GM19468 (cell line): ENCODE data around the gene ZNF746.
"Not testable (repeated sequence)": the region's sequence is repeated elsewhere in the genome, so short reads cannot be mapped to it uniquely, and the experiment has no call there.

ENCODE experiments used
- ATAC-seq: cut with Tn5 transposase; IDR thresholded peaks from one replicate; pipeline ENCODE4 v1.9.1; 2021; ENCODE audit warnings: mild to moderate bottlenecking, moderate library complexity, moderate number of reproducible peaks; ENCODE audit not compliant: unreplicated experiment; ENCODE audit errors: extremely low read depth

The ZNF746 gene

DNA sequence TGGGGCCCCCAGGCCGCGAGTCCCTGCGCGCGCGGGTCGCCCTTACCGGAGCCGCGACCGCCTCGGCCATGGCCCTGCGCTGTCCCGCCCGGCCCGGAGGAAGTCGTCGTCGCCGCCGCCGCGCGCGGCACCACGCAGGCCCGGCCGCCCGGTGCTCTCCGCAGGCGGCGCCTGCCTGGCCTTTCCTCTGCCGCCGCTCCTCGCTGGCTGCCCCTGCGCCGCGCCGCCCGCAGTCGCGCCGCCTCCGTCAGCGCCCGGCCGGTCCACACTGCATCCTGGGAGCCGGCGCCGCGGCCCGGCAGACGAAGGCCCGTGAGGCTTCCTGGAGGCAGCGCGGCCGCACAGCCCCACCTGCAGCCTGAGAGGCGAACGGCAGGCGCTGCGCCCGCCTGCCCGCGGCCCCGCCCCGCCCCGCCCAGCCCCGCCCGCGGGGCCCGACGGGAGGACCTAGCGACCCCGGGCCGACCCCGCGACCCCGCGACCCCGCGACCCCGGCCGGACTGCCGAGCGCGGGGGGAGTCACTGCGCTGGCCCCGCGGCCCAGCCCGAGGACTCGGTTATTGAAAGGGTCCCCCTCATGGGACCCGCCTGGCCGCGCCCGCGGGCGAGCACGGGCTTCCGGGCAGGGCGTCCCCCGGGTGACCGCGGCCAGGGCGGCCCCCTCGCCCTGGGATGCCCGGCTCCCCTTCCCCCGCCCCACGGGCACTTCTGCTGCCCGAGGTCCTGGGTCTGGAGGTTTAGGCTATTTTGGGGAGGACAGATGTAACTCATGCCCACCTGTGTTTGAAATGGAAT, at the start of gene ZNF746:
Gene ZNF746 (minus strand): TSS at position 343 of the 795 bp plus-strand sequence. CDS start 273 bp downstream, at position 70.
- peak; percentile 91 for ATAC-seq

- no peak for ATAC-seq
These were observed 49.5 kb upstream of the ZNF746 start for GRCh38 chr7:149547126-149547525.

- ATAC-seq: no peak
These were observed 48.7 kb upstream of the ZNF746 start for GRCh38 chr7:149546331-149546730.

DNA sequence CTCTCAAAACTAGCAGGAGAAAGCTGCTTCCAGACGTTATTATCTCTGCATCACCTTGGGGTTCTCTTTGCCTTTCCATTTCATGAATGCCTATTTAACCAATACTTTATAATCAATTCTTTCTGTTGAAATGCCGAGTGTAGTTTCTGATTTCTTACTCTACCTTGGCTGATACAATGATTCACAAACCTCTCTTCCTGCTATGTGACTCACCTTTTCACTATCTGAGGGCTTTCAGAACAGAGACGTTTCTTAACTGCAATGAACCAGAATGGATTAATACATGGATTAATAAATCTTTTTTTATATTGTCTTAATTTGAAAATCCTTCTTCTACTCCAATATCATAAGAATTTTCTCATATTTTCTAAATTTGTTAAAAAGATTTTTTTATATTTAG, 46.4 kb upstream of the ZNF746 start:
- ATAC-seq: no peak

DNA sequence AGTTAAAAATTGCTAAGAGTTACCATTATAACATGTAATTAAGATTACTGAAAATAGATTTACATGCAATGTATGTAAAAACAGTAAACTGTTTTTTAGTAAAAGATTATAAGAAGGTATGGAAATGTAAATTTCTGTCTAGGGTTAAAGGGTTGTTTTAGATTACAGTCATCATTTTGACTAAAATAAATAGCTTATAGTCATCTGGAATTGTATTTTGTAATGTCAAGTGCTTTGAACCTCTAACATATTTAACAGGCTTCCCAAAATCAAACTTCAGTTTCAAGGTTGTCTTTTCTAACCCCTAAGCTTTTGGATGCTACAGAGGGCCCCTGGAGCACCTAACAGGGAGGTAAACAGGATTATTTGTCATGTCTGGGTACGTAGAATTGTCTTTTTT, 35.0 kb upstream of the ZNF746 start:
- no peak for ATAC-seq

- ATAC-seq: no peak
These were observed 31.6 kb upstream of the ZNF746 start for GRCh38 chr7:149529136-149529718.

DNA sequence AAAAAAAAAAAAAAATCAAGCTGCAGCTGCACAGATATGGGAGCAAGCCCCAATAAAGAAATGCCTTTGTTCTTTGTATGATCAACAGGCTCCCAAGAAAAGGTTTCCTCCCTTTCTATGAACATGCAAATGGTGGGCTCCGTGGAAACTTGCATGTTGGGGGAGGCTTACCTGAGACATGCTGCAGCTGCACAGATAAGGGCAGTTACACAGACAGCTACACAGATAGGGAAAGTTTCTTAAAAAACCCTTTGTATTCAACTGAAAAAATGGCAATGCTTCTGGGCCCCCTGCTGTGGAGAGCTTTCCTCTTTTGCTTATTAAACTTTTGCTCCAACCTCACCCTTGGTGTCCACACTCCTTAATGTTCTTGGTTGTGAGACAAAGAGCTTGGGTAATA, 29.8 kb upstream of the ZNF746 start:
- ATAC-seq: no peak

DNA sequence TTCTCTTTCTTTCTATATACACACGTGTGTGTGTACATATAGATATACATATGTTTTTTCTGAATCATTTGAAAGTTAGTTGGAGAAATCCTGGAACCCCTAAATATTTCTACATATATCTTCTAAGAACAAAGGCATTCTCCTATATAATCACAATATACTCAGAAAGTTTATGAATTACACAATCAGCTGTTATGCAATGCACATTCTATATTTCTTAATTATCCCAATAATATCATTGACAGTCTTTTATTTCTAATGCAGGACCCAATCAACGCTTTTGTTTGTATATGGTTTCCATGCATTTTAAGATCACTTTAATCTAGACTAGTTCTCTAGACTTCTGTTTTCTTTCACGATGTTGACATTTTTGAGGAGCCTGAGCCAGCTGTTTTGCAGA, 27.7 kb upstream of the ZNF746 start:
- ATAC-seq: no peak

DNA sequence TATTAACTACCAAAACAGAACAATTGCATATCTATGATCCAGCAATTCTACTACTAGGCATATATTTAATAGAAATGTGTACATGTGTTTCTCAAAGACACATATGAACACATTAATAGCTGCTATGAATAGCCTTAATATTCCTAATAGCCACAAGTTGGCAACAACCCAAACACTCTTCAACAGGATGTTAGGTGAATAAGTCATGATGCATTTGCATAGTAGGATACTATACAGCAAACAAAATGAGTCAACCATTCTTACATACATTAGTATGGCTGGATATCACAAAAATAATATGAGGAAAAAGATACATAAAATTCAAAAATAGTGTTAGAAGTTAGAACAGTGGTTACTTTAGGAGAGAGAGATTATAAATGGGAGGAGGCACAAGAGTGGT, 26.8 kb upstream of the ZNF746 start:
- ATAC-seq: no peak

GRCh38 chr7:149510248-149510647, 12.6 kb upstream of the ZNF746 start:
- ATAC-seq: no peak

DNA sequence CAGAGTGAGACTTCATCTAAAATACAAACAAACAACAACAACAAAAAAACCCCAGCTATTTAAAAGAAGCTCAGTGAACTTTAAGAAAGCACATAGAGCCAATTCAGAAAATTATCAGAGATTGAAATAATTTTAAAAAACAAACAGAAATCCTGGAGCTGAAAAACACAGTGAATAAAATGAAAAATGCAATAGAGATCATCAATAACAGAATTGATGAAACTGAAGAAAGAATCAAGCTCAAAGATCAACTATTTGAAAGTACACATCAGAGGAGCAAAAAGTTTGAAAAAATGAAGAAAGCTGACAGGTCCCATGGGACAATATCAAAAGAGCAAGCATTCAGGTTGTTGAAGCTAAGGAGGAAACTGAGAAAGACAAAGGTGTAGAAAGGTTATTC, 12.2 kb upstream of the ZNF746 start:
- ATAC-seq: no peak

- no peak for ATAC-seq
These were observed 7.9 kb upstream of the ZNF746 start for GRCh38 chr7:149505551-149505950.

DNA sequence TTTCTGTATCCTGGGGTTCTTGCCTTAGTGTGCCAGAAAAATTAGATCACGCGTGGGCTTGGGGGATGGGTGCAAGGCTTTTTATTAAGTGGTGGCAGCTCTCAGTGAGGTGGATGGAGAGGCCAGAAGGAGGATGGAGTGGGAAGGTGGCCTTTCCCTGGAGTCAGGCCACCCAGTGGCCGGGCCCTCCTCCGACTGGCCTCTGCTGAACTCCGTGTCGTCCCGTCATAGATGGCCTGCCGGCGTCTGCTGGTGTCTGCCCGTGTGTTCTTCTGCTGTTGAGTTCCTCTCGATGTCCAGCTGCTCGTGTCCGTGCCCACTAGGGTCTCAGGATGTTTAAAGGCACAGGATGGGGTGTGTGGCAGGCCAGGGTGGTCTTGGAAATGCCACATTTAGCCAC, 4.0 kb upstream of the ZNF746 start:
- ATAC-seq: no peak

GRCh38 chr7:149500910-149501309, 3.3 kb upstream of the ZNF746 start:
- no peak for ATAC-seq

GRCh38 chr7:149500201-149500600, 2.6 kb upstream of the ZNF746 start:
- ATAC-seq: no peak

DNA sequence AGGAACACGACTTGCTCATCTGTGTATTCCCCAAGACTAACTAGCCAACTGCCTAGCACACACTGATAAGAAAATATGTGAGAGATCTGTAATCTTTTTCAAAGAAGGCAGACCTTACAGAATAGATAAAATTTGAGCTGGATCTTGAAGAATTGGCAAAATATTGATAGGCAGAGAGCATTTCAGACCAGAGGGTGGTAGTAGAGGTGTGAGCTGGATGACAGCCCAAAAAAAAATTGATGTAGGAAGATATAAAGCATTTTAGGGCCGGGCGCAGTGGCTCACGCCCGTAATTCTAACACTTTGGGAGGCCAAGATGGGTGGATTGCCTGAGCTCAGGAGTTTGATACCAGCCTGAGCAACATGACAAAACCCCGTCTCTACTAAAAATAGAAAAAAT, 1.2 kb upstream of the ZNF746 start:
- ATAC-seq: no peak

GRCh38 chr7:149496642-149497391, 792 bp downstream of the ZNF746 start:
- no peak for ATAC-seq

DNA sequence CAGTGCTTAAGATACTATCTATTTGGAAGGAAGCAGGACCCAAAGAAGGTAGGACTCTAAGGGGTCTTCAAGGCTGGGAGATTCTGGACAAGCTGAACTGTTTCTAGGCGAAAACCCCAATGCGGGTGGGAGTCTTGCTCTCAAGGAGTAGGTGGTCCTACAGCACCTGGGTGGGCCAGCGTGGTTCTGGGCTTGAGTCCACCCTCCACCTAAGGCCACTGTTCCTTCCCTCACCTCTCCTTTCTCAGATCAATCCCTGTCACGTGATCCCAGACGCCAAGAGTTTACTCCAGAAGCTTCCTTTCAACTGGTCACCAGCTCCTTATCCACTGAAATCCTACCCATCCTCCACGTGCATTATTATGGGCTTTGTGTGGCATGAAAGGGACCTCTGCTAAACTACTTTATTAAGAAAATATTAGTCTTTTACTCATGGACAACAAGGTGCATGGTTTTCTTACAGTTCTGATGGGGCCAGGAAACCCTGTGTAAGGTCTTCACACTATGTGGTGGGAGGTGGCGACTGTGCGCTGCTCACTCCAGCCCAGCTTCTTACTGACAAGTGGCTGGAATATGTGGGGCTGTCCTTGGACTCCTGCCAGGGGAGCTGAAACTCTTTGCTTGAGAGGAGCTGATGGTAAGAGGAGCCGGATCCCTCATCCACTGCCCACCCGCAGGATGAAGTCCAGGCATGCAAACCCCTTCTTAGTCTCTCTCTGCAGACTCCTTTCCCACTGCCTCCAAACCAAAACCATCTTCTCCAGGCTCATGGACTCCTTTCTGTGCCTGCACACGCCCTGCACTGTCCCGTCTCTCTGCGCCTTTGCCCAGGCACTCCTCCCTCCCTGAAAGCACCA, 1.6 kb downstream of the ZNF746 start:
- no peak for ATAC-seq

DNA sequence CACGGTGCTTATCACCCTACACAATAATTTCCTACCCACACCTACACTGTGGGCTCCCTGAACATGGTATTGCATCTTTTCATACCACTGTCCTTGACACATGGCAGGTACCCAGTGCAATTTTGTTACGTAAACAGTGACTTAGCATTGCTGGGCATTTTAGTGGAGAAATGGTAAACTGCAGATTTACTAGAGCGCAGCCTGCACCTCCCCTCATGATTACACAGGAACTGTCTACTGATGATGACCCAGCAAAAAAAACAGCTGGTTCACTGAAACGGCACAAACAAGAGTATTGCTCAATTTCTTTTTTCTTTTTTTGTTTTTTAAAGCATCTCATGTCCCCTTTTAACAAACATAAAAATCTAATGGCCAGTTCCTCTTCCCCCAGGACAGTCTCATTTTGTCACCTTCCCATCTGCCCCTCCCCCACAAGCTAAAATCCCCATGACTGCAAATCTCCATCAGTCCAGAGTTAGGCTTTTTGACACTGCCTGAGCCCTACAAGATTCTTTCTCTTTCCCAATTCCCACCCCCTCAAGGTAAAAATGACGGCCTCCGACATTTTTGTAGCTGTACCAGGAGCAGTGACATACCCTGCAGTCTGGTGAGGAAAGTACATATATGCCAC, 2.8 kb downstream of the ZNF746 start:
- no peak for ATAC-seq

DNA sequence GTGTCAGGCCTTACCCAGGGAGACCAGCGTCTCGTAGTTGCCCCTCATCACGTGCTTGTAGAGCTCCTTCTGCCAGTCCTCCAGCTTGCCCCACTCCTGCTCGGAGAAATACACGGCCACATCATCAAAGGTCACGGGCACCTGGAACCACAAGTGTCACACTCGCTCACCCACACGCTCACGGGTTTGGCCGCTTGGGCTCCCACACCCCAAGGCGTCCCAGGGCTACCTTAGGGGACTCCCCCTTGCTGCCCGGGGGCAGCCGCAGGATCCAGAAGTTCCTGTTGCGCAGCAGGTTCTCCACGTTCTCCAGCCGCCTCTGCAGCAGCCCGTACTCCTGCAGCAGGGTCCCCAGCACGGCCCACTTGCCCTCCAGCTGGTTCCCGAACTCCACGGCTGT, 3.6 kb downstream of the ZNF746 start:
- ATAC-seq: not testable (repeated sequence)
